NCI-H1436 (cell line): ENCODE results near the gene ORC4.

Experiments
- DNase-seq: peaks from one replicate; lab custom pipeline; 2025; lab: John Stamatoyannopoulos, UW

ORC4 gene

DNA sequence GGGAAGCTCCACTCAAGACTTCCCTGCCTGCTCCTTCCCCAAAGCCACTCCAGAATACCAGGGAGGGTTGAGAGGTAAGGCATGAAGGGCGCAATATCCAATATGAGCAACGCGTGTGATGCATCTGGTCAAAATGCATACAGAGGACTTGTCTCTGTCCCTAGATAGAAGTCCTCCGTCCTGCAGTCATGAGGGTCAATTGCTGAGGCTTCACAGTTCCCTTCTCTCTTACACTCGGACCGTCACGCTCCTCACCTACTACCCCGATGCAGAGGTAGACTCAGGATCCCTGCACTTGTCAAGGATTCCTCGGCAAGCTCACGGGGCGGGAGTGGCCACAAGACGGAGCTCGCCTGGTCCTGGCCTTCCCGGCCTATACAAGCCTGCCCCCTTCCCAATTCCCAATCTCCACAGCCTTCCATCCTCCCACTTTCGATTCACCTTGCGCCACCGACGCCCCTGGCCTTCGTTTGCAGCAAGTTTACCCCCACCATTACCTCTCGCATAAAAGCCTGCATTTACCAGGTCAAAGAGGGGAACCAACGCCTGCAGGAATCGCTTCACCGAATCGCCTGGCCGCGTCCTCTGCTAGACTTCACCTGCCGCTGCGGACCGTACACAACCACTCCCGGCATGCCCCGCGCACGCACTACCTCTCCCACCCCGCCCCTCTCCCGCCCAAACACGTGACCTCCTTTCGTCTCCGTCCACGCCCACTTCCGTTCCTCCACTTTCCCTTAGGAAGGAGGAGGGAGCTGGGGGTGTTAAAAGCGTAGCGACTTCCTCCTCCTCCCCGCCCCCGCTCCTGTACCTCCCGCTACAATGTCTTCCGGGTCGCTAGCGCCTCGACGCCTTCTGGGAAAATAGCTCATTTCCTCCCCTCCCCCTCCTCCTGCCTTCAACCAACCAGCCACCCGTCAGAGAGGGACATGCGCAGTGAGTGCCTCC lies at the start of gene ORC4:
Gene ORC4 (minus strand): TSS at position 627 of the 948 bp plus-strand sequence. CDS start 44,779 bp downstream, outside the sequence.
- DNase-seq: peak; percentile 100

DNA sequence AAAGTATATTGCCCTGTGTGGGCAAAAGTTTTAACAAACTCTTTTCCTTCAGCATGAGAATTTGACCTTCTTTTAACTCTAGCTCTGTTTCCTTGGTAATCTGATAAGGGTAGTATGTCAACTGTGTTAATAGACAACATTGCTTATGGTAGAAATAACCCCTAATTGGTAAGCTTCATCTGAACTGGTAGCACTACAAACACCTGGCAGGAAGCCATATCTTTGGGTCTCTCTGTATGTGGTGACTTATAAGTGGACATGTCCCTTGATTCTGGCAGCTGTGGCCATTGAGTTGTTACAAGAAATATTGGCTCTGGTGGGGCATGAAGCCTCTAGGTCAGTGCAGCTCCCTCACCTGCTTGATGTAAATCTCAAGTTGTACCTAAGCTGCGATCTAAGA lies 47.3 kb upstream of the ORC4 start:
- DNase-seq: no peak

DNA sequence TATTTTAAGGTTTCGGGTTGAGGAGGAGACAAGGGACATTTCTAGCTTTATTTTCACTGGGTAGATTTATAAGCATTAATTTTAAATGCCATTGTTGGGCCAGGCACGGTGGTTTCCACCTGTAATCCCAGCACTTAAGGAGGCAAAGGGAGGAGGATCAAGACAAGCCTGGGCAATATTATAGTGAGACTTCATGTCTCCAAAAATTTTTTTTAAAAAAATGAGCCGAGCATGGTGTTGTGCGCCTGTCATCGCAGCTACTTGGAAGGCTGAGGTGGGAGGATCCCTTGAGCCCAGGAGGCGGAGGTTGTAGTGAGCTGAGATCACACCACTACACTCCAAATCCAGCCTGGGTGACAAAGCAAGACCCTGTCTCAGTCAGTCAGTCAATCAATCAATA lies 45.4 kb upstream of the ORC4 start:
- DNase-seq: no peak

DNA sequence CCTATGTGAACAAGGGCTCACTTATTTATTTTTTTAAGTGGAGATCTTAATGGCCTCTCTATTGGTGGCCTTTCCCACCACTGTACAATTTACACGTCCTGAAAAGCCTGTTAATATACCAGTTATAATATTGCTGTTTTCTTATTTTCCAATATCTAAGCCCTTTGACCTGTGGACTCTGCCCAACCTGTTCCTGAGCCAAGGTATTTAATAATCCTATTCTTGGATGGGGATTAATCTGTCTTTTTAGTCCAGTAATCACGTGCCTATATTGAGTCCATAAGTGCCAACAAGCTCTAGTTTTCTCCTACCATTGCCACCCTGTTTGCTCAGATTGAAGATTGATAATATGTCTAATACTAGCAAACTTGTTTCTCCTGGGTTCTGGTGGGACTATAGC lies 43.1 kb upstream of the ORC4 start:
- DNase-seq: no peak

DNA sequence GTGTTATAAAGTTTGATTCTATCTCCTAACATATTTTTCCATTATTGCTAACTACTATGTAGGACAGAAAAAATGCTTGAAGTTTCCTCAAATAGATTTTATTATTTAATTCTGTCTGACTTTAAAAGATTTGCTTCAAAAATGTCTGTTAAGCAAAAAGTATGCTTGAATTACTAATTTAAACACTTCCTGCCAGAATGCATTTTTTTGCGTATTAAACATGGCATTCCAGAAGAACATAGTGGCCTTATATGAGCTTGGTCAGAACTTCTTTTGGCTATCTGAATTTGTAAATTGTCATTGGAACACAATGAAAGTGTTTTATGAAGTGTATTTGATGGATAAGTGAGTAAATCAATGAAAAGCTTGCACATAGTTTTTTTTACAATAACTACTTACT lies 38.1 kb upstream of the ORC4 start:
- DNase-seq: no peak

DNA sequence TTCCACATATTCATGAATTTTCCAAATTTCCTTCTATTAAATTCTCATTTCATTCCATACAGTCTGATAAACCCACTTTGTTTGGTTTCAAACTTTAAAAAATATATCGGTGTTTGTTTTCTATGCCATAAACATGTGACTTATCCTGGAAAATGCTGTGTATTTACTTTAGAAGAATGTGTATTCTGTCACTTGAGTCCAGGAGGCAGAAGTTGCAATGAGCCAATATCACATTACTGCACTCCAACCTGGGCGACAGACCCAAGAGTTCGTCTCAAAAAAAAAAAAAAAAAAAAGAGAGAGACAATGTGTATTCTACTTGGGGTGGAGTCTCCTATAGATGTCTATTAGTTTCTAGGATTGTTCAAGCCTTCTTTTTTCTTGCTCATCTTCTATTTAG lies 32.1 kb upstream of the ORC4 start:
- DNase-seq: no peak

DNA sequence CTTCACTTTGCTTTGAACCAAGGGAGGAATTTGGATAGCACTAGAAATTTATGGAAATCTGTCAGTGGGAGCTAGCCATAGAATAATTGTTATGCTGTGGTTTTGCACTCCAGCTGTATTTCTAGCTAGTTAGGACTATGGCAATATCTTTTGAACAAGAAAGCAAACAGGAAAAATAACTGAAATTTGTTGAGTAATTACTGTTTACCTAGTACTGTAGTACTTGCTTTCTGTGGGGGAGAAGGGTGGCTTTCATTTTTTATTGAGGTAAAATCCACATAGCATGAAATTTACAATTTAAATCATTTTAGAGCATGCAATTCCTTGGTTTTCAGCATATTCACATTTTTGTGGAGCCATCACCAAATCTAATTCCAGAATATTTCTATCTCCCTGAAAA lies 28.7 kb upstream of the ORC4 start:
- DNase-seq: no peak

DNA sequence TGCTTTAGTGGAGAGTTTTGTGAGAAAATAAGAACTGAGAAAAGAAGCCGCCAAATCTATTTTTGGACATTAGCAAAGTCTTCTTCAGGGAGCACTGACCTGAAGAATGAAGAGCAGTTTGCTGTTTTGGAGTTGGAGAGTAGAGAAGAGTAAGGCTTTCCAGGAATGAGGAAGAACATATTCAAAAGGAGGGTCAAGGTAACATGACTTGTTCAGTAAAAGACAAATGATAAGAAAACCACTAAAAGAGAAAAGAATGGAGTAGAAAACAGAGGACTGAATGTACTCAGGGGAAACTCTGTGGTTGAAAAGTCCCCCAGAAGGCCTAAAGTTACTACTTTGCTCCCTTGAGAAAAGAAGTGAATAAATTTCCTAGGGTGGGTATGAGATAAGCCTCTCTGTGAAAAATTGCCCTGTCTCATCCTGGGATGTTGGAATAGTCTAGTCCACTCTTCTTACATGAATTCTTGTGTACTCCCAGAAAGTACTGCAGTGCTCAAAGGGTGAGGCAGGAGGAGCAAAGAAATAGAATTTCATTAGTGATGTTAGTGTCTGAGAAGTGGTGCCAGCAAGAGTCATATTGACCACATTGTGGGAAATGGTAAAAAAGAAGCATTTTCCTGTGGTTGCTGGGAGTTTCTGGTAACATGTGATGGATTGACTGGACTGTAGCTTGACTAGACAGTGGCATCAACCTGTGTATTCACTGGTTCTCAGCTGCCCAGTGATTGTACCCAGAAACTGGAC lies 28.1 kb upstream of the ORC4 start:
- no peak for DNase-seq

DNA sequence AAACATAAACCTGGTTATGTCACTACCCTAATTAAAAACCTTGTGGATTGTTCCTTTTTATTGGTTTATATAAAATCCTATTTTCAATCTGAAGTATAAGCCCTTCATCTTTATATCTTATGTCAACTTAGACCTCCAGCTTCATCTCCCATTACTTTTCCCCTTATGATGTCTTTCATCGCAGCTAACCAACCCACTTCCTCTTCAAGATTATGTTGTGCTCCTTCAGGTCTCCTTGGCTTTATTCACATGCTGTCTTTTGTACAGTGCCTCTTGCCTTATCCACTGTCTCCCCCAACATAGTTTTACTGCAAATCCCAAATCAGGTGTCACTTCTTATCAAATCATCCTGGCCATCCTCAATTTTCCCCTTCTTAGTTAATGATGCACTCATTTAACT lies 26.3 kb upstream of the ORC4 start:
- DNase-seq: no peak

DNA sequence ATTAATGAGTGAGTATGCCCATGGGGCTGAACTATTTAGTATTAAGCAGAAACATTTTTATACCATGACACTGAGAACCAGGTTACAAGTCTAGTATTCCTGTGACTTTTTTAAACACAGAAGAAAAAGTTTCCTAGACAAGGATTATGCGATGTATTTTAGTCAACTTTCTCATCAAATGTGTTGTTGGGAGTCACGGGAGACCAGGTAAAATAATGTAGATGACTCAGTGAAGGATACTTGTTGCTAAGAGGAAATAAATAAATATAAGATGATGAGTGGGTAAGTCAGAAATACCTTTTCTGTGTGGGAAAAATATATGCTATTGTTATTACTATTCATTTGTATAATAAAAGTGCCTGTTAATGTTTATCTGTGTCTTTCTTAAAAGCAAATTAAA lies 23.8 kb upstream of the ORC4 start:
- no peak for DNase-seq

DNA sequence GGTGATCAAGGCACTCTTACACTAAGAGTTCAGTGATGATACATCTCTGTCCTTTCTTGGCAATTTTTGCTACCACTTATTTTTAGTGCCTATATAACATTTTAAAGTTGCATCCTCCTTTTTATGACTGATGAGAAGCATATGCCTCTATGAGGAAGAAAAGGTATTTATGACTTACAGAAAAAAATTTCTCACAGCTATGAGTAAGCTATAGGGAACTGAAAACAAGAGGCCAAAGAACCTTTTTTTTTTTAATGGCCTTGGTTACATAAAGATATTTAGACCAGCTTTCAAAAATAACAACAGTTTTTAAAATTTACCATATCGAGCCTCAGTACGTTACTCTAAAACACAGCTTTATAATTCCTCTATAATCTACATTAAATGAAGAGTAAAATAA lies 21.7 kb upstream of the ORC4 start:
- DNase-seq: no peak

DNA sequence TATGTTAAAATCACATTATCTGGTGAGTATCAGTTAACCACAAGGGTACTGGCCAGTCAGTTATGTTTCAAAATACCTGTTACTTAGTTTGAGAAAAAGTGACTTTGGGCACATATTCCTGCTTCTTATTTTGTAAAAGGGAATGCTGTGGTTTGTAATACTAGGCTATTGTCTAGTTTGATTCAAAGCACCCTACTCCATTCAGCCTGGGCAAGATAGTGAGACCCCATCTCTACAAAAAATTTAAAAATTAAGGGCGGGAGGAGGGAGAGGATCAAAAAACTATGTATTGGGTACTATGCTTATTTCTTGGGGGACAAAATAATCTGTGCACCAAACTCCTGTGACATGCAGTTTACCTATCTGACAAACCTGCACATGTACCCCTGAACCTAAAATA lies 19.2 kb upstream of the ORC4 start:
- DNase-seq: no peak

DNA sequence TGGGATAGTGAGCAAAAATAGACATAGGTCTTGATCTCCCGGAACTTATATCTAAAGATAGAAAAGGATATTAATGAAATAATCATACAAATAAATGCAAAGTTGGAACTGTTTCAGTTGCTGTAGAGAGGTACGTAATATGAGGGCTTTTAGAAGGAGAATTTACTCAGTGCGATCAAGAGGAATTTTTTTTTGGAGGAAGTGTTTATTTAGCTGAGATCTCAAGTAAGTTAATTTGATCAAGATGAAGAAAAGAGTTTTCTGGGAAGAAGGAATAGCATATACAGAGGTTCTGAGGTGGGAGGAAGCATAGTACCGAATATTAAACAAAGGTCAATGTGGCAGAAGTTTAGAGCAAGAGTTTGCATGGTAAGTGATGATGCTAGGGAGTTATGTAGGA lies 11.7 kb upstream of the ORC4 start:
- no peak for DNase-seq

DNA sequence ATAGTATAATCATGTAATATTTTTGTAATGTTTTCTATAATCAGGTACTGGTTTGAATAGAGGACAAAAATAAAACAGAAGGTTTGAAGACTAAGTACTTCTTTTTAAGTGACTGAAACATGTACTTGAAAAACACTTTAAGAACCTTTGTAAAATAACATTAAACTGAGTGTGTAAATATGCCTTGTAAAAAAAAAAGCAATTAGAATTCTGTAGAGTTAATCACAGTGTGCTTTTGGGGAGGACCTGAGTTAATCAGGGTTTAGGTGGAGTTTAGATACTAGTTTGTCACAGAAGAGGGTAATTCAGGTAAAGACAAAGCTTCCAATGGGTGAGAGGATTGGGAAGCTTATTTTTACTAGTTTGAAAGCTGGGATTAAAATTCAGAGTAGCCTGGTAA lies 10.6 kb upstream of the ORC4 start:
- no peak for DNase-seq

DNA sequence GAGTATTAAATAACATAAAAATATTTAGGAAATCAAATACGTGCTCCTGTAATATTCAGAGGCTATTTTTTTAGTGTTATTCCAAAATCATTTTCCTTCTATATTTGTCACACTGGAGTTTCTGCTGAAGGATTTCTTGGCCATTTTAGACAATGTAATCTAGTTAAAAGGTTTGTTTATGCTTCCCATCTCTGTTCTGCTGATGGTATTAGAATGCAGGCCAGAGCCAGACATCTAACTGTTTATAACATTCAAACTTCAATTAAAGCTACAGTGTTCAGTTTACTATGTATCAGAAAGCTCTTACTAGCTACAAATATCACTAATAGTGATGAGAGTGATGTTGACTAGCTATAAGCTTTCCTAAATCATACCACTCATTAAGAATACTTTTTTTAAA lies 8.2 kb upstream of the ORC4 start:
- no peak for DNase-seq

DNA sequence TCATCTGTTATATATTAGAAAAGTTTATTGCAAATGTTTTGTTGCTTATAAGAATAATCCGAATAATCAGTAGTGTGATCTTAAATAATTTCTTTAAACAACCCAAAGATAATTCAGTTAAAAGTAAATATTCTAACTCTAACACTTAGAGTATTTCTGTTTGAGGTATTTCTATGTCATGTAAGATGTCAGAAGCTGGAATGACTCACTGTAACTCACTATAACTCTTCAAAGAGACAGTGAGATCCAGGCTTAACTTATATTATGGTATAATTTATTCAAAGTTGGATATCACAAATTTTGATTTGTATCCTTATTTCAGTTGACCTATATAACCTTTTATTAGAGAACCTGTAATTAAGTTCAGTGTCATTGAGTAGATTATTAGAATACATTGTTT lies 7.3 kb upstream of the ORC4 start:
- DNase-seq: no peak

DNA sequence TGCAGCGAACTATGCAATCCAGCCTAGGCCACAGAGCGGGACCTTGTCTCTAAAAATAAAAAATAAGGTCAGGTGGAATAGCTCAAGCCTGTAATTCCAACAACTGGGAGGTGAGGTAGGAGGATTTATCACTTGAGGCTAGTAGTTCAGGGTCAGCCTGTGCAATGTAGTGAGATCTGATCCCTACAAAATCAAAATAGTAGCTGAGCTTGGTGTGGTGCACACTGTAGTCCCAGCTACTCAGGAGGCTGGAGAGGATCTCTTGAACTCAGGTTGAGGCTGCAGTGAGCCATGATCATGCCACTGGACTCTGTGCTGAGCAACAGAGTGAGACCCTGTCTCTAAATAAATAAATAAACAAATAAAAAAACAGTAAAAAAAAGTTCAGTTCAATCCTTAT lies 6.0 kb upstream of the ORC4 start:
- no peak for DNase-seq

DNA sequence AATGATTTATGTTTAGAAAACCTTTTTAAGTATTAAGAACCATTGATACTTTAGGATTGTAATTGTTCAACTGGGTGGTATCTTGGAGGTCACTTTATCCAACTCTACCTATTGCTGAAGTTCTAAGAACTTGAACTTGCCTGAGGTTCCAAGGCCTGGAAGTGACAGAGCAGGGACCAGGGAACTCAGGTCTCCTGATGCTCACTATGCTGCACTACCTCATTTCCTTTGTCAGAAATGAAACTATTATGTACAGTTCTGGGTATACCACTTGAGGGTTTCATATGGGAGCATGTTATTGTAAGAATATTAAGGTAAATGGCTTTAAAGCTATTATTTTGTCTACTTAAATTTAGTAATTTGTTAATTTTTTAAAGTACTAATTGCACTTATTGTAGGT lies 3.3 kb upstream of the ORC4 start:
- no peak for DNase-seq

DNA sequence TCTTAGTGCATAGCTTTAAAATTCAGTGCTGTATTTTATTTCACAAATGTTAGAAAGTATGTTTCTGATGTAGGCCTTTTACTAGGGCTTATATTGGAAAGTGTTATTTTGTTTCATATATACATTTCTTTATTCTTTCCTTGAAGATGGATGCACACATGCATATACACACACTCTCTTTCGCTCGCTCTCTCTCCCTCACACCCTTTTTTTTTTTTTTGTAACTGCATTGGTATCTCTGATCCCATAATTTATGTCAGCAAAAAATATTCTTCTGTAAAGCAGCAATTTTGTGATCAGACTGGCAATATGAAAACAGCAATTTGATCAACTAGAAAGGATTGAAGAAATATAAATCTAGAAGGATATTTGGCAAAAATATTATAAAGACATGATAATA lies 2.3 kb upstream of the ORC4 start:
- no peak for DNase-seq

DNA sequence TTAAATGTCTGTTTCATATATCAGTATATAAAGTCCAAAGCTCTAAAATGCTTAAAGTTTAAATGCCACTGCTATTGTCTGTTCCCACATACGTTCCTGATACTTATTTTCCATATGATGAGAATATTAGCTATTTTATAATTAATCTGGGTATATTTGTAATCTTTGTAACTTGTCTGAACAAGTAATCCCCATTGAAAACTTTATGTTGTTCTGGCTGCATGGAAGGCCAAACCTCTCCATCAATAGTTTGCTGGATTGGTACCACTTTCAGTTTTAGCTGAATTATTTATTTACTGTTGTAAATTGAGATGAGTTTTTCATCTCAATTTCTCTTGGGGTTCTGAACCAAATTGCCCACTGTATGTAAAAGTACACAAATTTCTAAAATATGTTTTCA lies 1.8 kb upstream of the ORC4 start:
- no peak for DNase-seq

DNA sequence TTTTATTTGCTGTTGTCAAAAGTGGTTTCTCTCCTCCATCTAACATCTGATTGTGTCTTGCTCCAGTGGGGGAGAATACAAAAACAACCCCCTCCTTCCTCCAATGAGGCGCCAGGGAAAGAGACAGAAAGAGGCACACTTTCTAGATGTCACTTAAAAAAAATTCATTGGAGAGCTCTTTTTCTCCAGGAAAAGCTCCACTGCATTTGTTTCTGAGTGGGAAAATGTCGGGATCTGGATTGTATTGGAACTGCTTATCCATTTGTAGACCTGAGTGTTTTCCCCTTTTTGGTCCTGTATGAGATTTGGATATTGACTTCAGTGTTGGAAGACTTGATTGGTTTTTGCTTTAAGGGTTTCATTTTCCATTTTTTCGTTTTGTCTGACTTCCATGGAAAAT lies 1.3 kb upstream of the ORC4 start:
- no peak for DNase-seq

DNA sequence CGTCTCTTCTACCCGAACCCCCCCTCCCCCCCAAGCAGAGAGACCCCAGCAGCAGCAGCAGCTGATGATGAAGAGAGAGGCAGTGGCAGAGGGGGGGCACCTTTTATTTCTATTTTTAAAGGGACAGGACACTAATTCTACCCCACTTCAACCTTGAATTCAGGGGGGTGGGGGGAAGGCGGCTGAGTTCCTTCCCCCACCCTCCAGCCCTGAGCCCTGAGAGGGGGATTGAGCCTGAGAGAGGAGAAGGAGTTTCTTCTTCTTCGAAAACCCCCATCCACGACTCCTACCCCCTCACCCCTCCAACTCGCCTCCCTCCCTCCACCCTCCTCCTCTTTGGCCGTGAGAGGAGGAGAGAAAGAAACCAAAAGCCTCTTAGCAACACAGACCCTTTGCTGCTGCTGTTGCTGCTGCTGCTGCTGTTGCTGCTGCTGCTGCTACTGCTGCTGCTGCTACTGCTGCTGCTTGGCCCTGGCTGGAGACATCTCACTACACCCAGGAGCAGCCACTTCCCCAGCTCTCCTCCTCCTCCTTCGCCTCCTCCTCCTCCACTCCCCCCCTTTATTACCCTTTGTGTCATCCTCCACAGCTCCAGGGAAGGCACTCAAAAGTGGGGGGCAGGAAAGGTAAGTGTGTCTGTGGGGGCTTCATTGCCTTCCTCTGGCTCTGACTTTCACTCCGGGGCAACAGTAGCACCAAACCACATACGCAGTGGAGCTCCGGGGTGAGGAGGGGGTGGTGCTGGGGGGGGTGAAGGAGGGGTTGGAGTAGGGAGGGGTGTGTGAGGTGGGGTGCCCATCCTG lies 723 bp upstream of the ORC4 start, which contains the start of gene MBD5:
Gene MBD5 (plus strand): TSS at position 33 of the 803 bp plus-strand sequence.
- DNase-seq: peak; percentile 65
